GM19395 (cell line): ENCODE data around the gene BLVRB.
"Not testable (repeated sequence)": the region's sequence is repeated elsewhere in the genome, so short reads cannot be mapped to it uniquely, and the experiment has no call there.

ENCODE experiments used
- ATAC-seq: cut with Tn5 transposase; IDR thresholded peaks from one replicate; pipeline ENCODE4 v1.9.1; 2021; ENCODE audit warnings: mild to moderate bottlenecking, moderate library complexity; ENCODE audit not compliant: unreplicated experiment

BLVRB gene

DNA sequence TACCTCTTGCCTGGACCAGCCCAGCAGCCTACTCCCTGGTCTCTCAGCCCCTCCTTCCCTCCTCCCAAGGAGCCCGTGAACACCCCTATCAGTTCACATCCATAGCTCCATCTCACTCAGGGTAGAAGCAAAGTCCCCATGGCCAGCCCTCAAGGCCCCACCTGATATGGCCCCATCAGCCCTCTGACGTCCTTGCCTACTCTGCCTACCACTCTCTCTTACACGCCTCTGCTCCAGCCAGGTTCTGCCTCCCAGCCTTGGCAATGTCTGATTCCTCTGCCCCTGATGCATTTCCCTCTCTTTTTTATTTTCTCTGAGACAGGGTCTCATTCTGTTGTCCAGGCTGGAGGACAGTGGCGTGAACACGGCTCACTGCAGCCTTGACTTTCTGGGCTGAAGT lies 13.5 kb downstream of the BLVRB start:
- no peak for ATAC-seq

GRCh38 chr19:40450664-40451063 lies 14.9 kb downstream of the BLVRB start:
- ATAC-seq, result no peak

DNA sequence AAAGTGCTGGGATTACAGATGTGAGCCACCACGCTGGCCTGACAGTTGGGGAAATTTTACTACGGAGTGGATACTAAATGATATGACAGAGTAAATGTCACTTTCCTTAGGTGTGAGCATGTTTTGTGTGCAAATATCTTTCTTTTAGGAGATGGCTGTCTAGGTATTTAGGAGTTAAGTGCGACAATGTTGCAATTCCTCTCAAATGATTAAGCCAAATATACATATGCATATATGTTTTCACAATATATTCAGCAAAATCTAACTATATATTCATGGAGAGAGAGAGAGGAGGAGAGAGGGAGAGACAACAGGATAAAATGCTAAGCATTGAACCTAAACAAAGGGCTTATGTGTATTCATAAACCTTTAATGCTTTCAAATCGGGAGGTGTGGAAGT lies 16.0 kb downstream of the BLVRB start:
- ATAC-seq, result no peak

- ATAC-seq, result no peak
Measured at GRCh38 chr19:40446263-40446784, 19.2 kb downstream of the BLVRB start.

GRCh38 chr19:40445780-40446262 lies 19.7 kb downstream of the BLVRB start:
- ATAC-seq, result no peak

- no peak for ATAC-seq
Measured at GRCh38 chr19:40444825-40445312, 20.7 kb downstream of the BLVRB start.

DNA sequence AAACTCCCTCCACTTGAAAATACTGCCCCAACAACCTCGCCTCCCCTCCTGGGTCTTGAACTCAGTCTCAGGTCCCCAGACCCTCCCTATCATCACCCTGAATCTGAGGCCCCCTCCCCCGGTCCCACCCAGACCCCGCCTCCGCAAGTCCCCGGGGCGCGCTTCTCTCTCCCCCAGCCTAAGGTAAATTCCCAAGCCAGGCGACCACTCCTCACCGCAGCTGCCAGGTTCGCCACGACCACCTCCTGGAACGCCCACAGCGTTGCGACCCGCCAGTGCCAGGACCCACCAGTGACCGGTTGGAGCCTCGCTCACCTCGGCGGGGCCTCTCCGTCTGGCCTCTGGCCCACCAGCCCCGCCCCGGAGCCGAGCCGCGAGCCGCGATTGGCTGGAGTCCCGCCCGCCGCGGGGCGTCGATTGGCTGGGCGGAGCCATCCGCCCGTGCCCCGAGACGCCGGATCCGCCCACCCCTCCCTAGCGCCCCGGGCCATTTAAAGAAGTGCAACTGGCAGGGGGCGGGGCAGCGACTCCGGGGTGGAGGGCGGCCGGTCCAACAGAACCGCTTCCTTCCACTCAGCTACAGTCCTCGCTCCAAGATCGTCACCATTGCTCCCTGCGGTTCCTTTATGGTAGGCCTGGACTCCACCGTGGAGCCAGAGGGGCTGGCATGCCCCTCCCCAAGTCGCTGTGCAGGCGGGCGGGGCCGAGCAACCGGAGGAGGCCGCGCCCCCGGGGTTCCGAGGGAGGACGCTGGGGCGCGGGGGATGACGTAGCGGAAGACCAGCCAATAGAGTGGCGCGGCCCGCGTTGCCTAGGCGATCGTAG lies 21.3 kb downstream of the BLVRB start, which contains the start of gene SERTAD3:
Gene SERTAD3, minus strand, starts transcription at position 336 of the 825 bp plus-strand sequence. CDS start 2,255 bp downstream, outside the sequence.
- ATAC-seq, result peak; percentile 66

DNA sequence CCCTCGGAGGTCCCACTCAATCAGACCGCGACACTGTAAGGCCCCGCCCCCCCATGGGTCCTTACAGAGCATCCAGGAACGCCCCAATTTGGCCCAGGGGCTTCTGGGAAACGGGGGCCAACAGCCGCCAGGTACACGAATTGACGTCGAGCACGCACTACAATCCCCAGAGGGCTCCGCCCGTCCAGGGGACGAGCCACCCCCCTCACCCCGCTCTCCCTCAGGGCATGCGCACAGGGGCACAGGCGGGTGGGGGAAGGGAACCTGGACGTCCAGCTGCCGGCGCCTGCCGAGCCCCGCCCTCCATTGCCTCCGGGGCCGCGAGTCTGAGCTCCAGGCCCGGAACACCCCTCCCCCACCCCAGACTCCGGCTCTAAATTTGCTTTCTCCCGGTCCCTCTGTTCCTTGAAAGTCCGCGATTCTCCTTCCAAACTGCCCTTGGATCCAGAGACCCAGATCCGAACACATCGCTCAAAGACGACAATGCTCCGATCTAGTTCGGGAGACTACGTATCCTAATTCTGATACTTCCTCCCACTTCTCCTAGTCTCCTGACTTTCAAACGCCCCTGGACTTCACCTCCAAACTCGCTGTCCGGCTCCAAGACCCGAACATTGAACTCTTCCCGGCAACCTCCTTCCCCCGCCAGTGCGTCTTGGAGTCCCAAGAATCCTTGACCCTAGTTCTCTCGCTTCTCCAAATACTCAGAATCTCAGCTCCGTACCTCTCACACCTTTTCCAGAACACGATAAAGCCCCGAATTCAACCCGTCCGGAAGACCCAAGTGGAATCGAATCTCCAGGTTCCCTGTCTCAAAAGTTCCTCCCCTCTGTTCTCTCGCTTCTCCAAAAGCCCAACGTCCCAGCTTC lies 22.2 kb downstream of the BLVRB start:
- peak; percentile 79 for ATAC-seq

DNA sequence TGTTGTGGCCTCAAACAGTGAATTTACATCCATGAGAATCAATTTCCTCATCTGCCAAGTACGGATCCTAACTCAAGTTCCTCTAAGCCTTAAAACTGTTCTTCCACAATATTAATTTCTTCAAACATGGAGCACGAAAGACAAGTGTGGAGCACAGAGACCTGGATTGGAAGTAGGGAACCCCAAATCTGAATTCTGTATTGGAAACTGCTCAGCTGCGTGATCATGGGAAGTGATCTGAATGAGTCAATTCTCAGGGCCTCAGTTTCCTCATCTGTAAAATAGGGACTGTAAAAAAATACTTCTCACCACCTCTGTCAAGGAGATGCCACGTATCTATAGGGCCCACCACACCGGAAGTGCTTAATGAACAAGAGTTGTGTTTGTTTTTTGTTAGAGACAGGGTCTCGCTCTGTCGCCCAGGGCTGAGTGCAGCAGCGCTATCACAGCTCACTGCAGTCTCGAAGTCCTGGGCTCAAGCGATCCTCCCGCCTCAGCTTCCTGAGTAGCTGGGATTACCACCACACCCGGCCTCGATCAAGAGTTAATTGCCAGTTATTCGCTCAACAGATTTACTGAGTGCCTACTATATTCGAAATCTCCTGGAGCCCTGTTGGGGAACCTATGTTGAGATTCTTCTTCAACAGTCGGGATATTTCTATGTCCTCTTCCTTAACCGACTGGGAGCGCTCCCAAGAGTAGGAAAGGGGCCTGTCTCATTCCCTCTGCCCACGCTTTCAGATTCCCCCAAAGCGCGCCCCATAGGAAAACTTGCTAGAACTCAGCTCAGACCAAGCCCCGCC lies 23.0 kb downstream of the BLVRB start:
- no peak for ATAC-seq

- ATAC-seq, result no peak
Measured at GRCh38 chr19:40441719-40442253, 23.8 kb downstream of the BLVRB start.

DNA sequence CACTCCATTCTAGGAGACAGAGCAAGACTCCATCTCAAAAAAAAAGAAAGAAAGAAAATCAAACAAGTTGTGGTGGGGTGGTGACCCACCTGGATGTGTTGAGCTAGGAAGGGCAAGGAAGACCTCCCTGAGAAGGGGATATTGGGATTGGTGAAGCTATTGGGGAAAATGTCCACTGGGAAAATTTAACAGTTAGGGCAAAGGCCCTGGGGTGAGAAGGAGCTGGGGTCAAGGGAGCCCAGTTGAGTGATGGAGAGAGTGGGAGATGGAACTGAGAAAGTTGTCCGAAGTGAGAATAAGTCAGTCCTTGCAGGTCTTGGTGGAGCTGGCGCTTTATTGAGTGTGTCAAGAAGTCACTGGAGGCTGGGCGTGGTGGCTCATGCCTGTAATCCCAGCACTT lies 27.3 kb downstream of the BLVRB start:
- no peak for ATAC-seq

GRCh38 chr19:40433391-40434216 lies 31.9 kb downstream of the BLVRB start:
- ATAC-seq, result no peak

DNA sequence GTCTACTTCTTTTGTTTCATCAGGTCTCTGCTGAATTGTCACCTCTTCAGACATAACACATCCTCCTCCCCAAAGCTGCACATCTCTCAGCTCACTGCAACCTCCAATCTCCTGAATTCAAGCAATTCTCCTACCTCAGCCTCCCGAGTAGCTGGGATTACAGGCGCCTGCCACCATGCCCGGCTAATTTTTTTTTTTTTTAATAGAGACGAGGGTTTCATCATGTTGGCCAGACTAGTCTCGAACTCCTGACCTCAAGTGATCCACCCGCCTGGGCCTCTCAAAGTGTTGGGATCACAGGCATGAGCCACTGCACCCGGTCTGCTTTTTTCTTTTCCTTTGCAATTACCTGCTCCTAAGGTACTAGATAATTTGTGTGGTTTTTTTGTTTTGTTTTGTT lies 32.8 kb downstream of the BLVRB start:
- not testable (repeated sequence) for ATAC-seq

GRCh38 chr19:40431698-40432097 lies 33.8 kb downstream of the BLVRB start:
- no peak for ATAC-seq

GRCh38 chr19:40430242-40430641 lies 35.3 kb downstream of the BLVRB start:
- ATAC-seq, result not testable (repeated sequence)

DNA sequence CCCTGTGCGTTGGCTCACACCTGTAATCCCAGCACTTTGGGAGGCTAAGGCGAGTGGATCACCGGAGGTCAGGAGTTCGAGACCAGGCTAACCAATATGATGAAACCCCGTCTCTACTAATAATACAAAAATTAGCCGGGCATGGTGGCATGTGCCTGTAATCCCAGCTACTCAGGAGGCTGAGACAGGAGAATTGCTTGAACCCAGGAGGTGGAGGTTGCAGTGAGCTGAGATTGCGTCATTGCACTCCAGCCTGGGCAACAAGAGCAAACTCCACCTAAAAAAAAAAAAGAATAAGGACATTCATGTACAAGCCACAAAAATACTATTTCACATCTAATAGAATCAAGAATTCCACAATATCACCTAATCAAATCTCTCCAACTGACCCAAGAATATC lies 37.3 kb downstream of the BLVRB start:
- not testable (repeated sequence) for ATAC-seq

GRCh38 chr19:40425450-40426287 lies 39.9 kb downstream of the BLVRB start, which contains the start of gene SERTAD1:
Gene SERTAD1, minus strand, starts transcription at chr19:40425992. Its CDS starts 2,446 bp downstream, at chr19:40423546.
- peak; percentile 81 for ATAC-seq
